Large intestine (tissue), 3 donors: ENCODE data around the gene RTN4R. TPM values are rescaled to one million over a fixed set of nuclear protein-coding genes. Genes with fewer than 3 reads are reported as not detected.

Source experiments
- DNase-seq, 2 donors: peaks; one replicate each; pipeline versions ENCODE4 v3.0.0 to v3.0.0-alpha.2; 2013
- H3K27ac ChIP-seq: one replicate; pipeline ENCODE4 v1.5.1; 2013; ENCODE audit warnings: low read length
- H3K27me3 ChIP-seq: 2 replicates; pipeline ENCODE4 v1.6.1; 2013; ENCODE audit warnings: low read length; ENCODE audit not compliant: control insufficient read depth, insufficient read depth
- H3K36me3 ChIP-seq: 2 replicates; pipeline ENCODE4 v1.6.1; 2013; ENCODE audit warnings: low read length; ENCODE audit not compliant: control insufficient read depth, insufficient read depth
- H3K4me1 ChIP-seq: one replicate; pipeline ENCODE4 v1.6.1; 2013; ENCODE audit warnings: low read length; ENCODE audit not compliant: control insufficient read depth, insufficient read depth
- H3K4me3 ChIP-seq: one replicate; pipeline ENCODE4 v1.5.1; 2013; ENCODE audit warnings: low read length
- H3K9me3 ChIP-seq: one replicate; pipeline ENCODE4 v1.6.1; 2013; ENCODE audit warnings: mild to moderate bottlenecking, low read depth, low read length, moderate library complexity; ENCODE audit not compliant: control insufficient read depth
- WGBS: methylation state at CpG from one replicate; pipeline ENCODE4 v1.1.5; 2013; ENCODE audit warnings: low lambda C conversion rate; ENCODE audit not compliant: insufficient coverage; 5-methylcytosine and 5-hydroxymethylcytosine counted together
- polyA plus RNA-seq: library from polyadenylated mRNA; unstranded; fragments of 120-200 nt; gene quantifications from one replicate; pipeline ENCODE4 v1.2.1, GENCODE V29; 2013

RTN4R gene
- polyA plus RNA-seq, 1 donor, result 7.5 TPM

GRCh38 chr22:20261848-20262581, 6.1 kb downstream of the RTN4R start:
- no peaks in the 10 kb centered on the region for H3K36me3 ChIP-seq
- DNase-seq, result no peak
- no peaks in the 10 kb centered on the region for H3K9me3 ChIP-seq
- H3K4me3 ChIP-seq, result no peak overlapping the region
- H3K4me1 ChIP-seq, result peaks cover 24% of the 10 kb centered on the region
- WGBS, result no CpG with 5 or more reads among the region's 14 CpGs
- H3K27me3 ChIP-seq, result peaks cover under 1% of the 10 kb centered on the region
- no peak overlapping the region for H3K27ac ChIP-seq

- no peak overlapping the region for H3K27ac ChIP-seq
- peaks cover 20% of the 10 kb centered on the region for H3K4me1 ChIP-seq
- H3K27me3 ChIP-seq, result no peaks in the 10 kb centered on the region
- no peak overlapping the region for H3K4me3 ChIP-seq
- no peaks in the 10 kb centered on the region for H3K9me3 ChIP-seq
- WGBS, result no CpG with 5 or more reads among the region's 19 CpGs
- H3K36me3 ChIP-seq, result no peaks in the 10 kb centered on the region
- no peak for DNase-seq
These were observed 7.9 kb downstream of the RTN4R start for GRCh38 chr22:20260071-20260765.

GRCh38 chr22:20259327-20259688, 8.8 kb downstream of the RTN4R start:
- no peaks in the 10 kb centered on the region for H3K36me3 ChIP-seq
- H3K4me1 ChIP-seq, result peaks cover 19% of the 10 kb centered on the region
- WGBS, result no CpG with 5 or more reads among the region's 8 CpGs
- no peaks in the 10 kb centered on the region for H3K27me3 ChIP-seq
- H3K9me3 ChIP-seq, result no peaks in the 10 kb centered on the region
- no peak for DNase-seq
- no peak overlapping the region for H3K27ac ChIP-seq
- no peak overlapping the region for H3K4me3 ChIP-seq

- Histone ChIP-seq H3K36me3 (no peaks in the 10 kb centered on the region), H3K9me3 (no peaks in the 10 kb centered on the region), H3K4me3 (no peak overlapping the region), H3K27ac (no peak overlapping the region), H3K27me3 (no peaks in the 10 kb centered on the region), H3K4me1 (peaks cover 19% of the 10 kb centered on the region)
- WGBS, result no CpG with 5 or more reads among the region's 18 CpGs
- no peak for DNase-seq
These were observed 9.4 kb downstream of the RTN4R start for GRCh38 chr22:20258584-20259326.

GRCh38 chr22:20258021-20258299, 10.2 kb downstream of the RTN4R start:
- no peak for DNase-seq
- no peaks in the 10 kb centered on the region for H3K36me3 ChIP-seq
- H3K9me3 ChIP-seq, result no peaks in the 10 kb centered on the region
- no peak overlapping the region for H3K4me3 ChIP-seq
- peaks cover 13% of the 10 kb centered on the region for H3K4me1 ChIP-seq
- H3K27ac ChIP-seq, result no peak overlapping the region
- no peaks in the 10 kb centered on the region for H3K27me3 ChIP-seq
- no CpG with 5 or more reads among the region's 4 CpGs for WGBS

GRCh38 chr22:20257212-20258020, 10.7 kb downstream of the RTN4R start:
- Histone ChIP-seq H3K9me3 (no peaks in the 10 kb centered on the region), H3K4me3 (no peak overlapping the region), H3K36me3 (no peaks in the 10 kb centered on the region), H3K27ac (no peak overlapping the region), H3K4me1 (peaks cover 8% of the 10 kb centered on the region), H3K27me3 (no peaks in the 10 kb centered on the region)
- no peak for DNase-seq
- 96% methylated on average over 4 of the region's 15 CpGs for WGBS

GRCh38 chr22:20256551-20257211, 11.4 kb downstream of the RTN4R start:
- Histone ChIP-seq H3K27me3 (no peaks in the 10 kb centered on the region), H3K4me3 (no peak overlapping the region), H3K36me3 (no peaks in the 10 kb centered on the region), H3K4me1 (peaks cover 6% of the 10 kb centered on the region), H3K9me3 (no peaks in the 10 kb centered on the region), H3K27ac (no peak overlapping the region)
- WGBS, result no CpG with 5 or more reads among the region's 12 CpGs
- DNase-seq, result no peak

GRCh38 chr22:20256027-20256426, 12.1 kb downstream of the RTN4R start:
- Histone ChIP-seq H3K9me3 (no peaks in the 10 kb centered on the region), H3K27me3 (no peaks in the 10 kb centered on the region), H3K4me1 (peaks cover 6% of the 10 kb centered on the region), H3K4me3 (no peak overlapping the region), H3K27ac (no peak overlapping the region), H3K36me3 (no peaks in the 10 kb centered on the region)
- WGBS, result no CpG with 5 or more reads among the region's 13 CpGs
- DNase-seq, result no peak

GRCh38 chr22:20254975-20255946, 12.9 kb downstream of the RTN4R start:
- no peaks in the 10 kb centered on the region for H3K27me3 ChIP-seq
- WGBS, result 93% methylated on average over 3 of the region's 23 CpGs
- H3K9me3 ChIP-seq, result no peaks in the 10 kb centered on the region
- H3K27ac ChIP-seq, result no peak overlapping the region
- H3K4me3 ChIP-seq, result no peak overlapping the region
- no peaks in the 10 kb centered on the region for H3K36me3 ChIP-seq
- peaks cover 4% of the 10 kb centered on the region for H3K4me1 ChIP-seq
- no peak for DNase-seq
